Measurements from ENCODE around the gene BICD1.

DNA sequence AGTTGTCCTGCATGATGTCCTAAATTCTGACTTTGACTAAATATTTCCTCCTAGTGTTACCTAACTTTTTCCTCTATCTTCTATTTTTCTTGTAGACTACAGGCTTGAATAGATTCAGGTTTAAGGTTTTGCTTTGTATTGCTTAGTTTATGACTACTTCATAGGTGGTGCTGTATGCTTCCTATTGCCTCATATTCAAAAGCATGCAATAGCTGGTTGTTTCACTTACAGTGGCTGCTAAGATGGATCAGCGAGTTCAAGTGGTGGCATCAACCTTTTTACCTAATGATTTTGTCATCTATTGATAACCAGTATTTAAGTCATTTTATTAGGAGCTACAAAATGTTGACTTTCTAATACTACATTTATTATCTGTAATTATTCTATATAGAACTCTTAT is 36.3 kb upstream of the BICD1 start:
- TF ChIP-seq, protein P1, sequence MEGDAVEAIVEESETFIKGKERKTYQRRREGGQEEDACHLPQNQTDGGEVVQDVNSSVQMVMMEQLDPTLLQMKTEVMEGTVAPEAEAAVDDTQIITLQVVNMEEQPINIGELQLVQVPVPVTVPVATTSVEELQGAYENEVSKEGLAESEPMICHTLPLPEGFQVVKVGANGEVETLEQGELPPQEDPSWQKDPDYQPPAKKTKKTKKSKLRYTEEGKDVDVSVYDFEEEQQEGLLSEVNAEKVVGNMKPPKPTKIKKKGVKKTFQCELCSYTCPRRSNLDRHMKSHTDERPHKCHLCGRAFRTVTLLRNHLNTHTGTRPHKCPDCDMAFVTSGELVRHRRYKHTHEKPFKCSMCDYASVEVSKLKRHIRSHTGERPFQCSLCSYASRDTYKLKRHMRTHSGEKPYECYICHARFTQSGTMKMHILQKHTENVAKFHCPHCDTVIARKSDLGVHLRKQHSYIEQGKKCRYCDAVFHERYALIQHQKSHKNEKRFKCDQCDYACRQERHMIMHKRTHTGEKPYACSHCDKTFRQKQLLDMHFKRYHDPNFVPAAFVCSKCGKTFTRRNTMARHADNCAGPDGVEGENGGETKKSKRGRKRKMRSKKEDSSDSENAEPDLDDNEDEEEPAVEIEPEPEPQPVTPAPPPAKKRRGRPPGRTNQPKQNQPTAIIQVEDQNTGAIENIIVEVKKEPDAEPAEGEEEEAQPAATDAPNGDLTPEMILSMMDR (conservative IDR thresholded peaks at IDR 0.05 in 1 of 2, IDR thresholded peaks at IDR 0.05 in 1 of 2; ENCODE audit: low read depth in 1 of 2, low read length in 2 of 2), result no peak
- no peak for TF ChIP-seq EZH2 (IDR thresholded peaks at IDR 0.05; ENCODE audit: low read length, missing control alignments)
